DOHH2 (cell line): ENCODE results near the gene SORD.
"Not testable (repeated sequence)": the region's sequence is repeated elsewhere in the genome, so short reads cannot be mapped to it uniquely, and the experiment has no call there.

Source experiments
- EZH2phosphoT487 ChIP-seq: fragments of 200-600 bp; sonication (generic); IDR thresholded peaks from 2 replicates; pipeline ENCODE4 v1.6.1; 2017; ENCODE audit warnings: borderline replicate concordance, mild to moderate bottlenecking, antibody characterized with exemption, low read length, moderate library complexity, mixed read lengths
- TF ChIP-seq, protein P1 (sequence below): fragments of 200-600 bp; sonication (generic); IDR thresholded peaks from one replicate; pipeline ENCODE4 v1.5.1; 2014; ENCODE audit warnings: antibody characterized with exemption, mild to moderate bottlenecking, low read depth, low read length; ENCODE audit not compliant: poor library complexity, severe bottlenecking

DNA sequence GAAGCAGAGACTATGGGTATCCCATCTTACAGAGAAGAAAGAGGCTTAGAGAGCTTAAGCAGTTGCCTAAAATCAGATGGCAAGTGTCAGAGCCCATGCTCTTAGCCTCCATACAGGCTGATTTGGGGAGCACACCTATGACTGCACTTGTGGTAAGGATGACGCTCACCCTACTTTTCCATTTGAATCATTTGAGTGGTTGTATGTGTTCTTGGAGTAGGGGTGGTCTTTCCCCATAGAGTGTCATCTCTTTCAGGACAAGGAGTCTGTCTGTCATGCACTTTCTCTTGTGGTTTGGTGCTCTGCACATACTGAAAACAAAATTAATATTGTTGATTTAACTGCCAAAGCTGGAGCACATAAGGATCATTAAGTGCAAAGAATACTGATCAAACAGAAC is 35.3 kb upstream of the SORD start:
- TF ChIP-seq, protein P1, sequence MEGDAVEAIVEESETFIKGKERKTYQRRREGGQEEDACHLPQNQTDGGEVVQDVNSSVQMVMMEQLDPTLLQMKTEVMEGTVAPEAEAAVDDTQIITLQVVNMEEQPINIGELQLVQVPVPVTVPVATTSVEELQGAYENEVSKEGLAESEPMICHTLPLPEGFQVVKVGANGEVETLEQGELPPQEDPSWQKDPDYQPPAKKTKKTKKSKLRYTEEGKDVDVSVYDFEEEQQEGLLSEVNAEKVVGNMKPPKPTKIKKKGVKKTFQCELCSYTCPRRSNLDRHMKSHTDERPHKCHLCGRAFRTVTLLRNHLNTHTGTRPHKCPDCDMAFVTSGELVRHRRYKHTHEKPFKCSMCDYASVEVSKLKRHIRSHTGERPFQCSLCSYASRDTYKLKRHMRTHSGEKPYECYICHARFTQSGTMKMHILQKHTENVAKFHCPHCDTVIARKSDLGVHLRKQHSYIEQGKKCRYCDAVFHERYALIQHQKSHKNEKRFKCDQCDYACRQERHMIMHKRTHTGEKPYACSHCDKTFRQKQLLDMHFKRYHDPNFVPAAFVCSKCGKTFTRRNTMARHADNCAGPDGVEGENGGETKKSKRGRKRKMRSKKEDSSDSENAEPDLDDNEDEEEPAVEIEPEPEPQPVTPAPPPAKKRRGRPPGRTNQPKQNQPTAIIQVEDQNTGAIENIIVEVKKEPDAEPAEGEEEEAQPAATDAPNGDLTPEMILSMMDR, result not testable (repeated sequence)
- not testable (repeated sequence) for TF ChIP-seq EZH2phosphoT487
